Mesenchymal stem cell (in vitro differentiated cells and primary cell): ENCODE measurements around the gene IL18R1.

Source experiments
- DNase-seq: peaks from one replicate; pipeline ENCODE4 v3.0.0-alpha.2; 2013
- H2AFZ ChIP-seq: one replicate; pipeline ENCODE4 v1.6.1; 2013; ENCODE audit warnings: low read depth, mild to moderate bottlenecking, control low read depth, inconsistent platforms, low read length, moderate library complexity
- H2AK5ac ChIP-seq: 2 replicates; pipeline ENCODE4 v1.6.1; 2013; ENCODE audit warnings: low read length, moderate library complexity, mild to moderate bottlenecking, inconsistent platforms; ENCODE audit not compliant: severe bottlenecking
- H2BK120ac ChIP-seq: one replicate; pipeline ENCODE4 v1.6.1; 2013; ENCODE audit warnings: low read depth, mild to moderate bottlenecking, inconsistent platforms, low read length, moderate library complexity
- H2BK12ac ChIP-seq, 2 experiments: one replicate each; pipeline ENCODE4 v1.6.1; 2013; ENCODE audit warnings: inconsistent platforms in 2 of 2, low read length in 2 of 2, mild to moderate bottlenecking in 2 of 2, moderate library complexity in 2 of 2, control low read depth in 1 of 2
- H2BK15ac ChIP-seq: one replicate; pipeline ENCODE4 v1.6.1; 2013; ENCODE audit warnings: mild to moderate bottlenecking, low read depth, inconsistent platforms; ENCODE audit not compliant: poor library complexity, severe bottlenecking
- H2BK5ac ChIP-seq: 2 replicates; pipeline ENCODE4 v1.6.1; 2013; ENCODE audit warnings: low read depth, mild to moderate bottlenecking, low read length, control low read depth, inconsistent platforms; ENCODE audit not compliant: poor library complexity, severe bottlenecking
- H3K14ac ChIP-seq, 2 experiments: one replicate each; pipeline ENCODE4 v1.6.1; 2013; ENCODE audit warnings: inconsistent platforms in 2 of 2, low read length in 2 of 2, control low read depth in 1 of 2, mild to moderate bottlenecking in 1 of 2, moderate library complexity in 1 of 2
- H3K18ac ChIP-seq, 2 experiments: one replicate each; pipeline ENCODE4 v1.6.1; 2013; ENCODE audit warnings: inconsistent platforms in 2 of 2, low read length in 2 of 2, control low read depth in 1 of 2, low read depth in 1 of 2, mild to moderate bottlenecking in 1 of 2
- H3K23ac ChIP-seq, 2 experiments: one replicate each; pipeline ENCODE4 v1.6.1; 2013; ENCODE audit warnings: inconsistent platforms in 2 of 2, low read length in 2 of 2, mild to moderate bottlenecking in 2 of 2, moderate library complexity in 2 of 2, control low read depth in 1 of 2
- H3K27ac ChIP-seq: 2 replicates; pipeline ENCODE4 v1.5.1; 2013; ENCODE audit warnings: mild to moderate bottlenecking, moderate library complexity, low read length, control low read depth, inconsistent platforms; ENCODE audit not compliant: poor library complexity, severe bottlenecking
- H3K27me3 ChIP-seq, 2 experiments: 2 replicates each; pipeline versions ENCODE4 v1.6.1 to v1.7.0; 2013; ENCODE audit warnings: low read length in 2 of 2, mild to moderate bottlenecking in 2 of 2, moderate library complexity in 2 of 2, control low read depth in 1 of 2, inconsistent platforms in 1 of 2; ENCODE audit not compliant: control insufficient read depth in 1 of 2, insufficient read depth in 1 of 2
- H3K36me3 ChIP-seq, 2 experiments: 2 replicates each; pipeline versions ENCODE4 v1.6.1 to v1.7.0; 2013; ENCODE audit warnings: low read length in 2 of 2, control low read depth in 1 of 2, inconsistent platforms in 1 of 2, low read depth in 1 of 2, mild to moderate bottlenecking in 1 of 2; ENCODE audit not compliant: insufficient read depth in 2 of 2, control insufficient read depth in 1 of 2
- H3K4ac ChIP-seq, 2 experiments: one replicate each; pipeline ENCODE4 v1.6.1; 2013; ENCODE audit warnings: inconsistent platforms in 2 of 2, low read length in 2 of 2, mild to moderate bottlenecking in 2 of 2, moderate library complexity in 2 of 2, control low read depth in 1 of 2, low read depth in 1 of 2
- H3K4me1 ChIP-seq: 2 replicates; pipeline ENCODE4 v1.6.1; 2013; ENCODE audit warnings: low read depth, low read length, control low read depth; ENCODE audit not compliant: control insufficient read depth, insufficient read depth
- H3K4me2 ChIP-seq: 2 replicates; pipeline ENCODE4 v1.6.1; 2013; ENCODE audit warnings: low read length, mild to moderate bottlenecking, inconsistent platforms; ENCODE audit not compliant: poor library complexity, severe bottlenecking
- H3K4me3 ChIP-seq, 2 experiments: 2 replicates each; pipeline versions ENCODE4 v1.5.1 to v1.7.0; 2013; ENCODE audit warnings: low read length in 2 of 2, mild to moderate bottlenecking in 2 of 2, control low read depth in 1 of 2, low read depth in 1 of 2; ENCODE audit not compliant: insufficient read depth in 1 of 2
- H3K79me1 ChIP-seq: replicated peaks from 2 replicates; pipeline ENCODE4 v1.6.1; 2013; ENCODE audit warnings: mild to moderate bottlenecking, control low read depth, low read length, inconsistent platforms; ENCODE audit not compliant: poor library complexity, severe bottlenecking
- H3K9ac ChIP-seq: 2 replicates; pipeline ENCODE4 v1.7.0; 2013; ENCODE audit warnings: mild to moderate bottlenecking, low read length, moderate library complexity
- H3K9me3 ChIP-seq: 2 replicates; pipeline ENCODE4 v1.7.0; 2013; ENCODE audit warnings: mild to moderate bottlenecking, low read length; ENCODE audit not compliant: control insufficient read depth
- H4K8ac ChIP-seq: one replicate; pipeline ENCODE4 v1.6.1; 2013; ENCODE audit warnings: inconsistent platforms, mild to moderate bottlenecking, low read length, moderate library complexity
- H4K91ac ChIP-seq: one replicate; pipeline ENCODE4 v1.6.1; 2013; ENCODE audit warnings: mild to moderate bottlenecking, low read length, inconsistent platforms
- WGBS: methylation state at CpG from one replicate; pipeline ENCODE4 v1.1.7; 2013; ENCODE audit warnings: mixed read lengths; 5-methylcytosine and 5-hydroxymethylcytosine counted together

IL18R1 gene

DNA sequence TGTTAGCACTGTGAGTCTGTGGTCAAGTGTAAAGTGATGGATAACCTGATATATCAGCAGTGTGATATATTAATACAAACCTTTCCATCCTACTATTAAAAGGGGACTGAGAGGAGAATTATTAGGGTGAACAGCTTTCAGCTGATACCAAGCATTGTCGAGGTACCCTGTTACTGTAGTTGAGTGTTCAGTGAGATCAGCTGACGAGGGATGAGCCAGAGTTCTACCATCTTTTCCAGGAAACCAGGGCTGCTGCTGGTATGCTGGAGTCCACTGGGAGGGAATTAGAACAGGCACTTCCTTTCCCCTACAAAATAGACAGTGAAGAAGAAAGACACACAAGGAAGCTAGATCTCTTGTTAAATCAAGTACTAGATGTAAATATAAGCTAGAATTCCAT is 67.8 kb downstream of the IL18R1 start:
- Histone ChIP-seq H3K18ac (no peak overlapping the region), H4K8ac (no peak overlapping the region), H3K9me3 (no peaks in the 10 kb centered on the region), H2AK5ac (no peak overlapping the region), H3K4ac (no peak overlapping the region), H3K36me3 (no peaks in the 10 kb centered on the region), H3K4me2 (no peak overlapping the region), H2BK15ac (no peak overlapping the region), H2BK12ac (no peak overlapping the region), H2AFZ (no peak overlapping the region), H3K9ac (no peak overlapping the region), H3K4me1 (no peaks in the 10 kb centered on the region), H3K14ac (no peak overlapping the region), H2BK120ac (no peak overlapping the region), H3K79me1 (no peaks in the 10 kb centered on the region), H2BK5ac (no peak overlapping the region), H4K91ac (no peak overlapping the region), H3K27me3 (peaks cover 11 to 75% of the 10 kb centered on the region in 2 experiments), H3K27ac (no peak overlapping the region), H3K23ac (no peak overlapping the region), H3K4me3 (no peak overlapping the region)
- DNase-seq = no peak
- 78% methylated on average over 2 of the region's 2 CpGs for WGBS

- H3K79me1 ChIP-seq = no peaks in the 10 kb centered on the region
Measured at GRCh38 chr2:102424754-102425153, 69.2 kb downstream of the IL18R1 start.

DNA sequence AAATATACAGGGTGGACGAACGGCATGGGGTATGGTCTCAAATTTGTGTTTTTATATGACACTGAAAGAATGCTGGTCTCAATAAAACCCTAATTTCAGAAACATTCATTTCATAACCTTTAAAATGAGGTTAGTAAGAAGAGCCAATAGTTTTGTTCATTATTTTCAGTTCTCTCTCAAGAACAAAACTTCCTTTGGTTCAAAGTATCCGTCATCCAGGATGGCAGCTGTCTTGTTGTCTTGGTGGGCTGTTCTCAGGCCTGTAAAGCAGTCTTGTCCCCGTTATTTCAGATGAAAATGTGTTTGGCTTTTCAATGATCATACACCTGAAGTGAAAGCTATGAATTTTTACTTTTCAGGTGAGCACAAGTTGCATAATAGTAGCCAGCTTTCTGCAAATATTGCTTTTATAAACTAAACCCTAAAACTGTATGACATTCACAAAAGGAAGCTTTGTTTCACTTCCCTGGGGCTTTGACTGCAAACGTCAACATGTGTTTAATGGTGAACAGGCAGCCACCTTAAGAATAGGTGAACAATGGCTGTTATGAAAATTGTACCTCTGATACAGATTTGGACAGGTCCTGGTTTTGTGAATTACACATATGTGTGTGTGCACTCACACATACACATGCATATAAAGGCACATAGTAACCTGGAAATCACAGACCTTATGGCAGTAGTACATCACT is 70.0 kb downstream of the IL18R1 start:
- H3K23ac ChIP-seq = no peak overlapping the region
- H2BK120ac ChIP-seq = no peak overlapping the region
- H2AK5ac ChIP-seq = no peak overlapping the region
- no peak overlapping the region for H2BK5ac ChIP-seq
- H4K91ac ChIP-seq = no peak overlapping the region
- H4K8ac ChIP-seq = no peak overlapping the region
- H3K9me3 ChIP-seq = no peaks in the 10 kb centered on the region
- WGBS = 45% methylated on average over 3 of the region's 5 CpGs
- no peak overlapping the region for H3K4me2 ChIP-seq
- no peak overlapping the region for H3K4ac ChIP-seq
- no peak overlapping the region for H2BK12ac ChIP-seq
- no peak overlapping the region for H2AFZ ChIP-seq
- no peak overlapping the region for H3K9ac ChIP-seq
- H3K4me3 ChIP-seq = no peak overlapping the region
- H3K27ac ChIP-seq = no peak overlapping the region
- no peak overlapping the region for H3K14ac ChIP-seq
- DNase-seq = no peak
- no peak overlapping the region for H3K18ac ChIP-seq
- H2BK15ac ChIP-seq = no peak overlapping the region
- peaks cover 4 to 56% of the 10 kb centered on the region in 2 experiments for H3K27me3 ChIP-seq
- no peaks in the 10 kb centered on the region for H3K36me3 ChIP-seq
- no peaks in the 10 kb centered on the region for H3K79me1 ChIP-seq
- H3K4me1 ChIP-seq = no peaks in the 10 kb centered on the region

More at GRCh38 chr2:102424754-102425153, 69.2 kb downstream of the IL18R1 start:
- Histone ChIP-seq H3K4me3 (no peak overlapping the region), H3K4me2 (no peak overlapping the region), H3K18ac (no peak overlapping the region), H3K14ac (no peak overlapping the region), H3K27me3 (peaks cover 5 to 64% of the 10 kb centered on the region in 2 experiments), H4K91ac (no peak overlapping the region), H3K9me3 (no peaks in the 10 kb centered on the region), H3K36me3 (no peaks in the 10 kb centered on the region), H2BK12ac (no peak overlapping the region), H2BK5ac (no peak overlapping the region), H4K8ac (no peak overlapping the region), H3K23ac (no peak overlapping the region), H2BK120ac (no peak overlapping the region), H2AFZ (no peak overlapping the region), H3K9ac (no peak overlapping the region), H2BK15ac (no peak overlapping the region), H2AK5ac (no peak overlapping the region), H3K27ac (no peak overlapping the region), H3K4ac (no peak overlapping the region), H3K4me1 (no peaks in the 10 kb centered on the region)
- DNase-seq = no peak
- 73% methylated on average over 3 of the region's 3 CpGs for WGBS

- 60% methylated on average over 1 of the region's 1 CpG for WGBS
Measured at GRCh38 chr2:102427249-102427648, 71.7 kb downstream of the IL18R1 start.

More at GRCh38 chr2:102427249-102427648, 71.7 kb downstream of the IL18R1 start:
- H3K9me3 ChIP-seq = no peaks in the 10 kb centered on the region
- H3K4me2 ChIP-seq = no peak overlapping the region
- no peak overlapping the region for H4K91ac ChIP-seq
- H2BK5ac ChIP-seq = no peak overlapping the region
- H4K8ac ChIP-seq = no peak overlapping the region
- no peak overlapping the region for H2AK5ac ChIP-seq
- H2BK15ac ChIP-seq = no peak overlapping the region
- no peaks in the 10 kb centered on the region for H3K79me1 ChIP-seq
- H3K18ac ChIP-seq = no peak overlapping the region
- no peak overlapping the region for H3K23ac ChIP-seq
- no peaks in the 10 kb centered on the region for H3K4me1 ChIP-seq
- H2BK120ac ChIP-seq = no peak overlapping the region
- no peak overlapping the region for H3K9ac ChIP-seq
- H3K14ac ChIP-seq = no peak overlapping the region
- H3K36me3 ChIP-seq = no peaks in the 10 kb centered on the region
- no peak for DNase-seq
- H3K27me3 ChIP-seq = peaks cover 4 to 39% of the 10 kb centered on the region in 2 experiments
- H3K4me3 ChIP-seq = no peak overlapping the region
- no peak overlapping the region for H3K4ac ChIP-seq
- no peak overlapping the region for H2AFZ ChIP-seq
- no peak overlapping the region for H2BK12ac ChIP-seq
- H3K27ac ChIP-seq = no peak overlapping the region
